Muscle of leg (tissue), 11 donors: ENCODE data around the gene OAF. TPM values are rescaled to one million over a fixed set of nuclear protein-coding genes. Genes with fewer than 3 reads are reported as not detected.

Source experiments
- DNase-seq: peaks from one replicate; pipeline ENCODE4 v3.0.0; 2013
- H3K27ac ChIP-seq: one replicate; pipeline ENCODE4 v1.5.1; 2013; ENCODE audit warnings: mild to moderate bottlenecking, low read length, control low read depth
- H3K27me3 ChIP-seq: one replicate; pipeline ENCODE4 v1.6.1; 2013; ENCODE audit warnings: low read length; ENCODE audit not compliant: control insufficient read depth, insufficient read depth
- H3K36me3 ChIP-seq: one replicate; pipeline ENCODE4 v1.6.1; 2013; ENCODE audit warnings: low read length; ENCODE audit not compliant: control insufficient read depth, insufficient read depth
- H3K4me1 ChIP-seq: one replicate; pipeline ENCODE4 v1.6.1; 2013; ENCODE audit warnings: low read length; ENCODE audit not compliant: control insufficient read depth, insufficient read depth
- H3K4me3 ChIP-seq: one replicate; pipeline ENCODE4 v1.5.1; 2013; ENCODE audit warnings: low read length, control low read depth
- H3K9me3 ChIP-seq: replicated peaks from 2 replicates; pipeline ENCODE4 v1.6.1; 2013; ENCODE audit warnings: low read depth, low read length; ENCODE audit not compliant: control insufficient read depth
- WGBS: methylation state at CpG from one replicate; pipeline ENCODE4 v1.1.5; 2013; ENCODE audit warnings: missing lambda C conversion rate; ENCODE audit not compliant: insufficient coverage; 5-methylcytosine and 5-hydroxymethylcytosine counted together
- polyA plus RNA-seq, 8 donors: library from polyadenylated mRNA; unstranded; fragments of 120-200 nt; gene quantifications; one replicate each; pipeline versions ENCODE4 v1.2.1 to v1.2.3, GENCODE V29; 2013; ENCODE audit warnings: inconsistent platforms in 1 of 8, low replicate concordance in 1 of 8; ENCODE audit not compliant: insufficient read length in 8 of 8, insufficient read depth in 1 of 8
- total RNA-seq: library from RNA; stranded (reverse); fragments of 120-200 nt; gene quantifications from one replicate; pipeline ENCODE4 v1.2.4, GENCODE V29; 2013

The OAF gene
- total and polyA plus RNA-seq, 9 donors, result 41.5 to 93.6 (median 58.5) TPM

GRCh38 chr11:120191058-120191457 lies 19.8 kb upstream of the OAF start:
- H3K36me3 ChIP-seq, result no peaks in the 10 kb centered on the region
- DNase-seq, result no peak
- H3K4me3 ChIP-seq, result no peak overlapping the region
- H3K27ac ChIP-seq, result no peak overlapping the region
- 50% methylated on average over 1 of the region's 4 CpGs for WGBS
- peaks cover 69% of the 10 kb centered on the region for H3K4me1 ChIP-seq
- peaks cover 5% of the 10 kb centered on the region for H3K27me3 ChIP-seq
- H3K9me3 ChIP-seq, result no peaks in the 10 kb centered on the region

DNA sequence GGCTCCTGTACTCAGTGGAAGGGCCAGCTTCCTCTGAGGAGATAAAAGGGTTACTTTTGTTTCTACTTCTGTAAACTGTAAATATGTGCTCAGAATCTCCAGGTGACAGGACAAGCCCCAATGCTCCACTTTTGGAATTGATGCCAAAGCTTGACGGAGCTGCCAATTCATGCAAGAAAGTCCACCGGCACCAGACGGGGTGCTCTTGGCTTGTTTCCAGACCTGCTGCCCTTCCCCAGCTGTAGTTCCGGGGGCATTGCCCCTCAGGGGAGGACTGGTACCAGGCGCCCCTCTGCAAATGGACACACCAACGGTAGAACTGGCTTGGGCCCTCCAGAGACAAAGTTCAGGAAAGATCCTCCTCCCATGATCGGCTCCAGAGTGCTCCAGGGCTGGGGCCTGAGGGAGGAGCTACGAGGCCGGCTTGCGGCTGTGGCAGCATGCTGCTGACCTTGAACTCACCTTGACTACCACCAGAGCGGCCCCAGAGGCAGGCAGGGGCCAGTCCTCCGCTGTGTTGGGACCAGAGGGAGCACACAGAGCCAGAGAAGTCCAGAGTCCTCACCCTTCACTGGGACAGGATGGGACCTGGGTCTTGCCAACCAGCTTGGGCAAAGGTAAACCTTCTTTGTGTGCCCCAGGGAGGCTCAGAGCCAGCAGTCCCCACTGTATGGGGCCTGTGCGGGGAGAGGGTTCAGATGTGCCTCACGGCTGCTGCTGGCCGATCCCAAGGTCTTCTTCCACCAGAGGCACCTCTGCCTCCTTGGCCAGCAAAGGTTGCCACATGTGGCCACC lies 17.8 kb upstream of the OAF start:
- Histone ChIP-seq H3K27ac (no peak overlapping the region), H3K4me1 (peaks cover 69% of the 10 kb centered on the region), H3K36me3 (no peaks in the 10 kb centered on the region), H3K4me3 (no peak overlapping the region), H3K9me3 (no peaks in the 10 kb centered on the region), H3K27me3 (peaks cover 5% of the 10 kb centered on the region)
- WGBS, result 44% methylated on average over 15 of the region's 15 CpGs
- DNase-seq, result no peak

- H3K4me3 ChIP-seq, result no peak overlapping the region
- peaks cover 68% of the 10 kb centered on the region for H3K4me1 ChIP-seq
- H3K36me3 ChIP-seq, result no peaks in the 10 kb centered on the region
- 96% methylated on average over 4 of the region's 4 CpGs for WGBS
- peaks cover 5% of the 10 kb centered on the region for H3K27me3 ChIP-seq
- H3K27ac ChIP-seq, result no peak overlapping the region
- DNase-seq, result no peak
- H3K9me3 ChIP-seq, result no peaks in the 10 kb centered on the region
Measured at GRCh38 chr11:120194166-120194565, 16.7 kb upstream of the OAF start.

DNA sequence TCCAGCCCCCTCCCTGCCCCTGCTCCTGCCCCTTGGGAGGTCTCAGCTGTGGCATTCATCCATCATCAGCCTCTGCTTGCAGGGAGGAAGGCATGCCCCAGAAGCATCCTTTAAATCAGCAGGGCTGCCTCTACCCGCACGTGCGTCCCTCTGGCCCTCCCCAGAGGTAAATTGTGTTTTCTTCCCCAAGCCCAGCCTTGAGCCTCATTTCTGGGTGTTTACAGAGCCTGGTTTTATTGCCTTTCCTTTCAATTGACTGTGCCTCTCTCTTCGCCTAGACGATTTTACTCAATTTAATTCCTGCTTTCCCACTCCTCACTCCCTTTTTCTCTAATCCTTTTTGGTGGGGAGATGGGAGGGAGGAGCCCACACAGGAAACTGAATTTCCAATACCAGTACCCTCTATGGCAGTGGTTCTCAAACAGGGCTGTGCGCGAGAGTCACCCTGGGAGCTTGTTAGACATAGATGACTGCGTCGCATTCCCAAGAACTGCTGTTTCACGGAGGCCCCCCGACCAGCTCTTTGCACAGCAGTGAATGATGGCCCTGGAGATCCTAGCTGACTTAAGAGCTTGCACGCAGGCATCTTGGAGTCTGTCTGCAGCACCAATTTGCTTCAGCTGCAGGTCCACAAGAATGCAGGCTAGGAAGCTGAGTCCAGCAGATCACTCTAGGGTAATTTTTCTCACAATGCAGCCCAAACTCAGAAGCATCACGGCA lies 15.1 kb upstream of the OAF start:
- H3K27me3 ChIP-seq, result peaks cover 5% of the 10 kb centered on the region
- no peaks in the 10 kb centered on the region for H3K36me3 ChIP-seq
- no peaks in the 10 kb centered on the region for H3K9me3 ChIP-seq
- H3K4me3 ChIP-seq, result no peak overlapping the region
- H3K27ac ChIP-seq, result no peak overlapping the region
- 39% methylated on average over 9 of the region's 13 CpGs for WGBS
- peaks cover 63% of the 10 kb centered on the region for H3K4me1 ChIP-seq
- no peak for DNase-seq

DNA sequence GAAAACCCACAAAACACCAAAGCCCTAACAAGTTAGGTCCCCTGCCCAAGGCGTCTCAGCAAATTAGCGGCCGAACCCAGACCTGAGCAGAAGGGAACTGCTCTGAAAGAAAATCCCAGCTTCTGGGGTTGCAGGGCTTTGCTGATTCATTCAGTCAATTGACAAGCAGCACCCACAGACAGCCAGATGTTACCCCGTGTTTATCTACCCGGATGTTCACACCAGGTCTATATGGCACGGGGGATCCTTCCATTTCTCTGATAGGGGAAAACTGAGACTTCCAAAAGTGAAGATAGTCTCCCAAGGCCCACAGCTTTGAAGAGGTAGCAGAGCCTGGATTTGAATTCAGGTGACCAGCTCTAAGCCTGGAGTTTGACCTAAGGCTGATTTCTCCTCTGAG lies 14.0 kb upstream of the OAF start:
- Histone ChIP-seq H3K27ac (no peak overlapping the region), H3K36me3 (no peaks in the 10 kb centered on the region), H3K4me1 (peaks cover 56% of the 10 kb centered on the region), H3K27me3 (peaks cover 5% of the 10 kb centered on the region), H3K9me3 (no peaks in the 10 kb centered on the region), H3K4me3 (no peak overlapping the region)
- WGBS, result 50% methylated on average over 2 of the region's 6 CpGs
- no peak for DNase-seq

GRCh38 chr11:120197251-120197891 lies 13.5 kb upstream of the OAF start:
- peak; percentile 91 for DNase-seq
- peak overlapping the region; percentile 21 for H3K27ac ChIP-seq
- peaks cover 5% of the 10 kb centered on the region for H3K27me3 ChIP-seq
- no peak overlapping the region for H3K4me3 ChIP-seq
- peaks cover 54% of the 10 kb centered on the region for H3K4me1 ChIP-seq
- H3K9me3 ChIP-seq, result no peaks in the 10 kb centered on the region
- H3K36me3 ChIP-seq, result no peaks in the 10 kb centered on the region
- WGBS, result 21% methylated on average over 7 of the region's 14 CpGs

DNA sequence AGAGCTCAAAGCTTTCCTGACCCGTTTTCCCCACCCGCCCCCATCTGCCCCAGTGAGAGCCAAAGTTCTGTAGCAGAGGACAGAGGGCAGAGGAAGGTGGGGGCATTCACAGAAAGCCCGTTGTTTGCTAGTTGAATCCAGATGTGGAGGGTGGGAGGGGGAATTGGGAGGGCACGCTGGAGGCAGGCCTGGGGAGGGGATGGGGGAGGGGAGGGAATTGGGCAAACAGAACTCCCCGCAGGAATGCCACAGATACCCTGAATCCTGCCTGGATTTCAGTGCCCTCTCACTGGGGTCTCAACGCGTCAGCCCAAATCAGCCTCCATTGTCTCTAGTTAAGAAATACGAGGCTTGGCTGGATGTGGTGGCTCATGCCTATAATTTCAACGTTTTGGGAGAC lies 12.9 kb upstream of the OAF start:
- H3K27me3 ChIP-seq, result peaks cover 3% of the 10 kb centered on the region
- H3K36me3 ChIP-seq, result no peaks in the 10 kb centered on the region
- peaks cover 49% of the 10 kb centered on the region for H3K4me1 ChIP-seq
- H3K27ac ChIP-seq, result no peak overlapping the region
- H3K4me3 ChIP-seq, result no peak overlapping the region
- DNase-seq, result no peak
- H3K9me3 ChIP-seq, result no peaks in the 10 kb centered on the region
- 63% methylated on average over 4 of the region's 9 CpGs for WGBS

DNA sequence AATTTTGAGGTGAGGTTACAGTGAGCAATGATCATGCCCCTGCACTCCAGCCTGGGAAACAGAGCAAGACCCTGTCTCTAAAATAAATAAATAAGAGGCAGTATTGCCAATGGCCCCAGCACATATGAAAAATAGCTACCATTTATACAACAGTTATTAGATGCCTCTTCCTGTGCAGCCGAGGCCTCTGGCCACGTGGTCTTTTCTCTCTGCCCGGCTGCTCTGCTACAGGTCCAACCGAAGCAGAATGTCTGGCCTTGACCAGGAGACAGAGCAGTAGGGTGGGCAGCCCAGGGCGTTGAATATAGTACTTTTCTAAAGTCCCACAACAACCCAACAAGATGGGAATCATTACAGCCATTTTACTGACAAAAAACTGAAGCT lies 12.4 kb upstream of the OAF start:
- no peaks in the 10 kb centered on the region for H3K27me3 ChIP-seq
- H3K4me3 ChIP-seq, result no peak overlapping the region
- WGBS, result 12% methylated on average over 3 of the region's 5 CpGs
- no peaks in the 10 kb centered on the region for H3K9me3 ChIP-seq
- no peak overlapping the region for H3K27ac ChIP-seq
- H3K36me3 ChIP-seq, result no peaks in the 10 kb centered on the region
- no peak for DNase-seq
- peaks cover 46% of the 10 kb centered on the region for H3K4me1 ChIP-seq

- H3K27me3 ChIP-seq, result no peaks in the 10 kb centered on the region
- 68% methylated on average over 6 of the region's 9 CpGs for WGBS
- H3K4me1 ChIP-seq, result peaks cover 46% of the 10 kb centered on the region
- no peak for DNase-seq
- H3K4me3 ChIP-seq, result no peak overlapping the region
- H3K27ac ChIP-seq, result no peak overlapping the region
- no peaks in the 10 kb centered on the region for H3K9me3 ChIP-seq
- no peaks in the 10 kb centered on the region for H3K36me3 ChIP-seq
Measured at GRCh38 chr11:120198787-120199469, 11.9 kb upstream of the OAF start.

DNA sequence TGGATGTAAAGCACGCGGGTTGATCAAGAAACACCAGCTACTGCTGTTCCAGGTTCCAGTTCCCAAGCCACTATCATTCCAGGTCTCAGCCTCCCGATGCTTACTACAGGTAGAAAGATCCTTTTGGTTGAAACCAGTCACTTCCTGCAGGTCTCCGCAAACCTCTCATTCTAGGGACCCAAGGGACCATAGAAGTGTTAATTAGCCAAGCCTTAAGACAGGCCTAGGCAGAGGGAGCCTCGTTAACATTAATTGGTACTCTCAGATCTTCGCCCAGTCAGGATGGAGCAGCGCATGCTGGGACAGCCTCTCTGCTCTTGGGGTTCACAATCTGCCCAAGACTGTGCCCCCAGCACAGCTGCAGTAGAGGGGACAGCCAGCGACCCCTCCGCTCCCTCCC lies 11.2 kb upstream of the OAF start:
- DNase-seq, result no peak
- no peaks in the 10 kb centered on the region for H3K9me3 ChIP-seq
- WGBS, result 84% methylated on average over 4 of the region's 9 CpGs
- H3K4me3 ChIP-seq, result no peak overlapping the region
- peaks cover 46% of the 10 kb centered on the region for H3K4me1 ChIP-seq
- no peaks in the 10 kb centered on the region for H3K36me3 ChIP-seq
- no peaks in the 10 kb centered on the region for H3K27me3 ChIP-seq
- H3K27ac ChIP-seq, result no peak overlapping the region
